Left ventricle myocardium inferior (tissue), 1 donor: ENCODE data around the gene FBXO5. TPM values are rescaled to one million over a fixed set of nuclear protein-coding genes. Genes with fewer than 3 reads are reported as not detected.

Experiments used
- DNase-seq: peaks from one replicate; pipeline ENCODE4 v3.0.0-alpha.2; 2020
- H3K27ac ChIP-seq: fragments of 200-600 bp; replicated peaks from 2 replicates; pipeline ENCODE4 v1.8.0; 2021
- H3K27me3 ChIP-seq: fragments of 200-600 bp; 2 replicates; pipeline ENCODE4 v1.8.0; 2021; ENCODE audit warnings: low read depth
- H3K36me3 ChIP-seq: fragments of 200-600 bp; 2 replicates; pipeline ENCODE4 v1.8.0; 2021
- H3K4me1 ChIP-seq: fragments of 200-600 bp; 2 replicates; pipeline ENCODE4 v1.8.0; 2021
- H3K4me3 ChIP-seq: fragments of 200-600 bp; 2 replicates; pipeline ENCODE4 v1.8.0; 2021; ENCODE audit warnings: mild to moderate bottlenecking, moderate library complexity
- H3K9me3 ChIP-seq: fragments of 200-600 bp; replicated peaks from 2 replicates; pipeline ENCODE4 v1.8.0; 2021
- intact Hi-C: fragments of 100-400 bp; cut with micrococcal nuclease; formaldehyde crosslinking; loops from one replicate; pipeline ENCODE4 v1.11.0; 2022
- total RNA-seq: library from RNA; stranded (reverse); fragmentation: NEBNext Ultra II Directional; extraction: Animal tissue kit (Norgen Biotek cat#: 25700); gene quantifications from one replicate; pipeline ENCODE4 v1.2.1, GENCODE V29; 2021
- TF ChIP-seq, protein P1 (sequence below): fragments of 200-600 bp; IDR thresholded peaks from 2 replicates; pipeline ENCODE4 v1.8.0; 2021; ENCODE audit warnings: antibody characterized with exemption, mild to moderate bottlenecking, borderline replicate concordance
- donor health status: DM: no; HTN: yes; CAD: no; lungs with severe emphysema.

FBXO5 gene
- total RNA-seq, 1 donor from 2014 or later, result 1.6 TPM

DNA sequence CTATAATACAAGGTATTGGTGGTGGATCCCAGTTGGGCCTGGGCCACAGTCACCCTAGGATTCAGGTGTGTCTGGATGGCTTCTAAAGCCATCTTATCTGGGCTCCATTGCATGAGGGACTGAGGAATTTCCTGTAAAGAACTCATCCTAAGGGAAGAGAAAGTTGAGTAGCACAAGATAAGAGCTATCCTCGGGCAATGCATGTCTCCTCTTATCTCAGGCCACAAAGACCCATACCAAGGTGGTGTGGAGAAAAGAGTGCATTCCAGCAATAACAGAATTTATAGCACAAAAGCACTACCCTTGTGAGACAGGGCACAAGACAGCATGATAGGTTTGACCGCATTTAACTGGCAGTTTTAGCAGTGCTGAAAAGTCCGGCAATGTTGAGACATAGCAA is 34.0 kb upstream of the FBXO5 start:
- no peak overlapping the region for H3K4me3 ChIP-seq
- no peaks in the 10 kb centered on the region for H3K36me3 ChIP-seq
- no peak overlapping the region for H3K27ac ChIP-seq
- H3K27me3 ChIP-seq, result no peaks in the 10 kb centered on the region
- H3K4me1 ChIP-seq, result no peaks in the 10 kb centered on the region
- intact Hi-C loops, result no loop called here
- H3K9me3 ChIP-seq, result no peaks in the 10 kb centered on the region
- no peak for DNase-seq
- TF ChIP-seq, protein P1, sequence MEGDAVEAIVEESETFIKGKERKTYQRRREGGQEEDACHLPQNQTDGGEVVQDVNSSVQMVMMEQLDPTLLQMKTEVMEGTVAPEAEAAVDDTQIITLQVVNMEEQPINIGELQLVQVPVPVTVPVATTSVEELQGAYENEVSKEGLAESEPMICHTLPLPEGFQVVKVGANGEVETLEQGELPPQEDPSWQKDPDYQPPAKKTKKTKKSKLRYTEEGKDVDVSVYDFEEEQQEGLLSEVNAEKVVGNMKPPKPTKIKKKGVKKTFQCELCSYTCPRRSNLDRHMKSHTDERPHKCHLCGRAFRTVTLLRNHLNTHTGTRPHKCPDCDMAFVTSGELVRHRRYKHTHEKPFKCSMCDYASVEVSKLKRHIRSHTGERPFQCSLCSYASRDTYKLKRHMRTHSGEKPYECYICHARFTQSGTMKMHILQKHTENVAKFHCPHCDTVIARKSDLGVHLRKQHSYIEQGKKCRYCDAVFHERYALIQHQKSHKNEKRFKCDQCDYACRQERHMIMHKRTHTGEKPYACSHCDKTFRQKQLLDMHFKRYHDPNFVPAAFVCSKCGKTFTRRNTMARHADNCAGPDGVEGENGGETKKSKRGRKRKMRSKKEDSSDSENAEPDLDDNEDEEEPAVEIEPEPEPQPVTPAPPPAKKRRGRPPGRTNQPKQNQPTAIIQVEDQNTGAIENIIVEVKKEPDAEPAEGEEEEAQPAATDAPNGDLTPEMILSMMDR, result no peak

DNA sequence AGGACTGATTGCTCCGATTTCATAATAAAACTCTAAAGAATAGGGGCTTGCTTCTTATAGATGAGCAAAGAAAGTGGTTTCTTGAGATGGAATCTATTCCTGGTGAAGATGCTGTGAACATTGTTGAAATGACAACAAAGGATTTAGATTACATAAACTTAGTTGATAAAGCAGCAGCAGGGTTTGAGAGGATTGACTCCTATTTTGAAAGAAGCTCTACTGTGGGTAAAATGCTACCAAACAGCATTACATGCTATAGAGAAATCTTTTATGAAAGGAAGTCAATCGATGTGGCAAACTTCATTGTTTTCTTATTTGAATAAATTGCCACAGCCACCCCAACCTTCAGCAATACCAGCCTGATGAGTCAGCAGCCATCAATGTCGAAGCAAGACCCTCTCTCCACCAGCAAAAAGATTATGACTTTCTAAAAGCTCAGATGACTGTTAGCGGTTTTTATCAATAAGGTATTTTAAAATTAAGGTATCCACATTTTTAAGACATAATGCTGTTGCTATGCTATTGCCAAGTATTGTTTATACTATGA is 32.3 kb upstream of the FBXO5 start:
- intact Hi-C loops, result no loop called here
- no peak for DNase-seq
- no peak overlapping the region for H3K27ac ChIP-seq
- no peaks in the 10 kb centered on the region for H3K36me3 ChIP-seq
- no peaks in the 10 kb centered on the region for H3K9me3 ChIP-seq
- H3K27me3 ChIP-seq, result no peaks in the 10 kb centered on the region
- H3K4me3 ChIP-seq, result no peak overlapping the region
- TF ChIP-seq, protein P1, result no peak
- H3K4me1 ChIP-seq, result no peaks in the 10 kb centered on the region

DNA sequence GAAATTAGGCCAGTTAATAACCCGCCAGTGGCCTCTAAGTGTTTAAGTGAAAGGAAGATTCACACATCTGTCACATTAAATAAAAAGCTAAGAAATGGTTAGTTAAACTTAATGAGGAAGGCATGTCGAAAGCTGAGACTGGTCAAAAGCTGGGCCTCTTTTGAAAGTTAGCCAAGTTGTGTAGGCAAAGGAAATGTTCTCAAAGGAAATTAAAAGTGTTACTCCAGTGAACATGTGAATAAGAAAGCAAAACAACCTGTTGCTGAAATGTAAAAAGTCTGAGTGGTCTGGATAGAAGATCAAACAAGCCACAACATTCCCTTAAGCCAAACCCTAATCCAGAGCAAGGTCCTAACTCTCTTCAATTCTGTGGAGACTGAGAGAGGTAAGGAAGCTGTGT is 30.6 kb upstream of the FBXO5 start:
- Histone ChIP-seq H3K27ac (no peak overlapping the region), H3K27me3 (no peaks in the 10 kb centered on the region), H3K4me3 (no peak overlapping the region), H3K36me3 (no peaks in the 10 kb centered on the region), H3K4me1 (no peaks in the 10 kb centered on the region), H3K9me3 (no peaks in the 10 kb centered on the region)
- TF ChIP-seq, protein P1, result no peak
- DNase-seq, result no peak
- intact Hi-C loops, result no loop called here

DNA sequence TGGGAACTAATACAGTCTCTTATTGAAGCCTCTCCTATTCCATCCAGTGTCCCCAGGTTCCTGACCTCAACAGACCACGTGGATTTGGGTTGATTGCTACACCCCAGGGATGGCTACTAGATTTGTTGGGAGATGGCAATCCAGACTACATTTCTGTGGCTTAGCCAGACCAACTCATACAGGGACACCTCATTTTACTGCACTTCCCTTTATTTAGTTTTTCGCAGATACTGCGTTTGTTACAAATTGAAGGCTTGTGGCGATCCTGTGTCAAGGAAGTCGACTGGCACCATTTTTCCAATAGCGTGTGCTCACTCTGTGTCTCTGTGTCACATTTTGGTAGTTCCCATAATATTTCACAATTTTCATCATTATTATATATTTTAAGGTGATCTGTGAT is 30.0 kb upstream of the FBXO5 start:
- no peak for DNase-seq
- no peak overlapping the region for H3K4me3 ChIP-seq
- TF ChIP-seq, protein P1, result no peak
- H3K27ac ChIP-seq, result no peak overlapping the region
- intact Hi-C loops, result no loop called here
- no peaks in the 10 kb centered on the region for H3K4me1 ChIP-seq
- no peaks in the 10 kb centered on the region for H3K36me3 ChIP-seq
- no peaks in the 10 kb centered on the region for H3K9me3 ChIP-seq
- H3K27me3 ChIP-seq, result no peaks in the 10 kb centered on the region

DNA sequence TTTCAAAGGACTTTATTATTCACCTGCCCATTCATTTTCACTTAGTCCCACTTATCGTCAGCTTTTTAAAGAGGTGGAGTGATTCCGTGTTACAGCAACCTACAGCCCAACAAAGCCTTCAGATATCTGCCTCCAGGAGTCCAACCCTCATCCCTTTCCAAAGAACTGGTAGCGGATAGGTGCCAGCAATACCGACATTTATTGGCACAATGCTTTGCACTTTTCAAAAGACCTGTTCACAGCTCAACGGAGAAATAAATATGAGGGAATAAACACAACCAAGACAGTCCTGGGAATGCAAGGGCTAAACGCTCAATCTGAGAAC is 20.5 kb upstream of the FBXO5 start:
- Histone ChIP-seq H3K27me3 (no peaks in the 10 kb centered on the region), H3K9me3 (no peaks in the 10 kb centered on the region), H3K4me3 (peak overlapping the region; percentile 85), H3K4me1 (peaks cover 57% of the 10 kb centered on the region), H3K27ac (peak overlapping the region; percentile 96), H3K36me3 (peaks cover 3% of the 10 kb centered on the region)
- no peak for DNase-seq
- intact Hi-C loops, result no loop called here
- TF ChIP-seq, protein P1, result no peak
